ENCODE measurements around the gene PLCH1.

GRCh38 chr3:155350571-155350970 is 394.3 kb downstream of the PLCH1 start:
- TF ChIP-seq CTCF (IDR thresholded peaks at IDR 0.05; ENCODE audit: poor library complexity) (no peak), EZH2 (IDR thresholded peaks at IDR 0.05; ENCODE audit: borderline replicate concordance) (no peak), EZH2phosphoT487 (IDR thresholded peaks at IDR 0.05; ENCODE audit: low read depth, severe bottlenecking, unreplicated experiment) (no peak)

Measured in hepatocyte (in vitro differentiated cells).